LNCAP (cell line): Measurements from ENCODE around the gene NRF1.

Experiments
- CTCF ChIP-seq: fragments of 450-650 bp; IDR thresholded peaks from 2 replicates; pipeline ENCODE4 v1.5.1; 2017; ENCODE audit warnings: mild to moderate bottlenecking

NRF1 gene

DNA sequence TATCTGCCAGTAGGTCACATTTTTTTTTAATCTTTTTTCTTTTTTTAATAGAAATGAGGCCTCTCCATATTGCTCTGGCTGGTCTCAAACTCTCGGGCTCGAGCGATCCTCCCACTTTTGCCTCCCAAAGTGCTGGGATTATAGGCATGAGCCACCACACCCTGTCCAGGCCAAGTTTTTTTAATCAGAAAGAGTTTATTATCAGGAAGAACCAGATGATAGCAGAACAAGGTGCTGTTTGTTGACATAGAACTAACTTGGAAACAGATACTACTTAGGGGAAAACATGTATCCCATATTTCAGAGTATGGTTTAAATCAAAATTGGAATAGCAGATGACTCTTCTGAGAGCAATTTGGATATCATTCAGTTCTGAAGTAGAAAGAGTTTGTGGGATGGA, 118.6 kb downstream of the NRF1 start:
- TF ChIP-seq CTCF: no peak

- no peak for TF ChIP-seq CTCF
Observed at GRCh38 chr7:129734400-129734799, 122.9 kb downstream of the NRF1 start.

- TF ChIP-seq CTCF: no peak
Observed at GRCh38 chr7:129739427-129739826, 127.9 kb downstream of the NRF1 start.

GRCh38 chr7:129740574-129741410, 129.3 kb downstream of the NRF1 start:
- no peak for TF ChIP-seq CTCF

- no peak for TF ChIP-seq CTCF
Observed at GRCh38 chr7:129741743-129742213, 130.3 kb downstream of the NRF1 start.

GRCh38 chr7:129742256-129742655, 130.7 kb downstream of the NRF1 start:
- no peak for TF ChIP-seq CTCF

- TF ChIP-seq CTCF: no peak
Observed at GRCh38 chr7:129746857-129747529, 135.5 kb downstream of the NRF1 start.
